Measurements from ENCODE around the gene HCN2. TPM values are rescaled to one million over a fixed set of nuclear protein-coding genes. Genes with fewer than 3 reads are reported as not detected.

Gene HCN2
- total RNA-seq, 1 experiment from 2014 or later = 0.04 TPM

GRCh38 chr19:640606-641189 is 51.0 kb downstream of the HCN2 start:
- intact Hi-C loops (cut with micrococcal nuclease) = no loop called here
- H3K79me2 ChIP-seq (ENCODE audit: low read length) = no peaks in the 10 kb centered on the region
- H4K20me1 ChIP-seq (ENCODE audit: low read length) = no peaks in the 10 kb centered on the region
- no peaks in the 10 kb centered on the region for H3K4me1 ChIP-seq (ENCODE audit: insufficient read depth, low read length)
- no peaks in the 10 kb centered on the region for H3K9me3 ChIP-seq (ENCODE audit: low read length)
- ATAC-seq = no peak
- no peaks in the 10 kb centered on the region for H3K9me2 ChIP-seq (replicated peaks; ENCODE audit: low read length)
- ChIA-PET POLR2A (ENCODE audit: unreplicated experiment) (no interaction called here), CTCF (no interaction called here)
- no peaks in the 10 kb centered on the region for H3K27me3 ChIP-seq (ENCODE audit: low read length)
- no peak overlapping the region for H3K9ac ChIP-seq (ENCODE audit: low read length)
- BruUV-seq (replicated peaks) = no TSS peak
- no peak overlapping the region for H3K4me3 ChIP-seq (ENCODE audit: low read length)
- no peak overlapping the region for H2AFZ ChIP-seq (ENCODE audit: low read length)
- no peaks in the 10 kb centered on the region for H3K36me3 ChIP-seq (ENCODE audit: low read depth, low read length)
- H3K4me2 ChIP-seq (ENCODE audit: low read length) = no peak overlapping the region
- DNase-seq = no peak
- H3K27ac ChIP-seq (ENCODE audit: low read length) = no peak overlapping the region
- H3F3A ChIP-seq (ENCODE audit: low read length, unreplicated experiment) = no peaks in the 10 kb centered on the region
- TF ChIP-seq CTCF (conservative IDR thresholded peaks at IDR 0.05; ENCODE audit: low read depth, low read length) (no peak), EZH2phosphoT487 (IDR thresholded peaks at IDR 0.05; ENCODE audit: borderline replicate concordance, low read length) (no peak), EZH2 (IDR thresholded peaks at IDR 0.05; ENCODE audit: low read length, unreplicated experiment) (no peak)

GRCh38 chr19:641702-642101 is 52.0 kb downstream of the HCN2 start:
- POLR2A ChIA-PET (ENCODE audit: unreplicated experiment) = no interaction called here
- H3K9me3 ChIP-seq (ENCODE audit: low read length) = no peaks in the 10 kb centered on the region
- CTCF ChIA-PET = no interaction called here
- no peak overlapping the region for H2AFZ ChIP-seq (ENCODE audit: low read length)
- H3K4me3 ChIP-seq (ENCODE audit: low read length) = no peak overlapping the region
- no peaks in the 10 kb centered on the region for H3F3A ChIP-seq (ENCODE audit: low read length, unreplicated experiment)
- intact Hi-C loops (cut with micrococcal nuclease) = no loop called here
- no peaks in the 10 kb centered on the region for H3K79me2 ChIP-seq (ENCODE audit: low read length)
- H3K4me1 ChIP-seq (ENCODE audit: insufficient read depth, low read length) = no peaks in the 10 kb centered on the region
- DNase-seq (no peak), ATAC-seq (no peak)
- no peaks in the 10 kb centered on the region for H3K9me2 ChIP-seq (replicated peaks; ENCODE audit: low read length)
- no peaks in the 10 kb centered on the region for H3K27me3 ChIP-seq (ENCODE audit: low read length)
- BruUV-seq (replicated peaks) = no TSS peak
- H4K20me1 ChIP-seq (ENCODE audit: low read length) = no peaks in the 10 kb centered on the region
- no peak for TF ChIP-seq EZH2 (IDR thresholded peaks at IDR 0.05; ENCODE audit: low read length, unreplicated experiment)
- no peak for TF ChIP-seq EZH2phosphoT487 (IDR thresholded peaks at IDR 0.05; ENCODE audit: borderline replicate concordance, low read length)
- TF ChIP-seq CTCF (conservative IDR thresholded peaks at IDR 0.05; ENCODE audit: low read depth, low read length) = no peak
- no peak overlapping the region for H3K27ac ChIP-seq (ENCODE audit: low read length)
- H3K9ac ChIP-seq (ENCODE audit: low read length) = no peak overlapping the region
- H3K4me2 ChIP-seq (ENCODE audit: low read length) = no peak overlapping the region
- H3K36me3 ChIP-seq (ENCODE audit: low read depth, low read length) = no peaks in the 10 kb centered on the region

GRCh38 chr19:642767-643727 is 53.4 kb downstream of the HCN2 start:
- Histone ChIP-seq H3K4me3 (ENCODE audit: low read length) (no peak overlapping the region), H3K9me2 (replicated peaks; ENCODE audit: low read length) (no peaks in the 10 kb centered on the region), H2AFZ (ENCODE audit: low read length) (no peak overlapping the region), H3K79me2 (ENCODE audit: low read length) (no peaks in the 10 kb centered on the region), H3K4me2 (ENCODE audit: low read length) (no peak overlapping the region), H3K9ac (ENCODE audit: low read length) (no peak overlapping the region), H3K36me3 (ENCODE audit: low read depth, low read length) (no peaks in the 10 kb centered on the region), H3K27ac (ENCODE audit: low read length) (no peak overlapping the region), H3K27me3 (ENCODE audit: low read length) (no peaks in the 10 kb centered on the region), H4K20me1 (ENCODE audit: low read length) (no peaks in the 10 kb centered on the region), H3K9me3 (ENCODE audit: low read length) (no peaks in the 10 kb centered on the region), H3F3A (ENCODE audit: low read length, unreplicated experiment) (no peaks in the 10 kb centered on the region), H3K4me1 (ENCODE audit: insufficient read depth, low read length) (no peaks in the 10 kb centered on the region)
- intact Hi-C loops (cut with micrococcal nuclease) = no loop called here
- DNase-seq = no peak
- POLR2A ChIA-PET (ENCODE audit: unreplicated experiment) = no interaction called here
- TF ChIP-seq EZH2phosphoT487 (IDR thresholded peaks at IDR 0.05; ENCODE audit: borderline replicate concordance, low read length) (no peak), EZH2 (IDR thresholded peaks at IDR 0.05; ENCODE audit: low read length, unreplicated experiment) (no peak), CTCF (conservative IDR thresholded peaks at IDR 0.05; ENCODE audit: low read depth, low read length) (no peak)
- ATAC-seq = no peak
- no TSS peak for BruUV-seq (replicated peaks)
- CTCF ChIA-PET = no interaction called here
